Neuronal stem cell (in vitro differentiated cells): Measurements from ENCODE around the gene TNNI2.
A peak's percentile ranks its signal among the peaks of the same experiment; 100 is the strongest.

Experiments used
- DNase-seq: peaks from one replicate; pipeline ENCODE4 v3.0.0-alpha.2; 2013; ENCODE audit warnings: low spot score
- H2AFZ ChIP-seq: one replicate; pipeline ENCODE4 v1.6.1; 2013; ENCODE audit warnings: mild to moderate bottlenecking, low read length, inconsistent platforms
- H2AK5ac ChIP-seq: 2 replicates; pipeline ENCODE4 v1.6.1; 2013; ENCODE audit warnings: low read depth, mild to moderate bottlenecking, inconsistent platforms, low read length, moderate library complexity, mixed read lengths
- H2BK120ac ChIP-seq: 2 replicates; pipeline ENCODE4 v1.6.1; 2013; ENCODE audit warnings: low read depth, mild to moderate bottlenecking, inconsistent platforms, low read length, moderate library complexity, mixed read lengths
- H2BK12ac ChIP-seq: one replicate; pipeline ENCODE4 v1.6.1; 2013; ENCODE audit warnings: low read length, inconsistent platforms
- H2BK15ac ChIP-seq: 2 replicates; pipeline ENCODE4 v1.6.1; 2013; ENCODE audit warnings: mild to moderate bottlenecking, low read length, inconsistent platforms, mixed read lengths
- H2BK5ac ChIP-seq: one replicate; pipeline ENCODE4 v1.6.1; 2013; ENCODE audit warnings: inconsistent platforms, mild to moderate bottlenecking, low read length, moderate library complexity
- H3K14ac ChIP-seq: one replicate; pipeline ENCODE4 v1.6.1; 2013; ENCODE audit warnings: low read length, inconsistent platforms
- H3K18ac ChIP-seq: 2 replicates; pipeline ENCODE4 v1.6.1; 2013; ENCODE audit warnings: low read length, inconsistent platforms
- H3K23ac ChIP-seq: 2 replicates; pipeline ENCODE4 v1.6.1; 2013; ENCODE audit warnings: low read depth, mild to moderate bottlenecking, mixed read lengths, low read length, inconsistent platforms; ENCODE audit not compliant: poor library complexity
- H3K27ac ChIP-seq: replicated peaks from 3 replicates; pipeline ENCODE4 v1.5.1; 2013; ENCODE audit warnings: low read length, inconsistent platforms
- H3K27me3 ChIP-seq, 3 experiments: 2 replicates each; pipeline ENCODE4 v1.6.1; 2013; ENCODE audit warnings: low read length in 3 of 3, mild to moderate bottlenecking in 2 of 3, inconsistent platforms in 1 of 3, low read depth in 1 of 3, mixed read lengths in 1 of 3, moderate library complexity in 1 of 3; ENCODE audit not compliant: control insufficient read depth in 3 of 3, insufficient read depth in 3 of 3
- H3K36me3 ChIP-seq, 2 donors: replicated peaks in 1 of 2; 2 replicates each; pipeline ENCODE4 v1.6.1; 2013; ENCODE audit warnings: low read length in 2 of 2; ENCODE audit not compliant: control insufficient read depth in 2 of 2, insufficient read depth in 2 of 2
- H3K4ac ChIP-seq: 2 replicates; pipeline ENCODE4 v1.6.1; 2013; ENCODE audit warnings: inconsistent platforms, mild to moderate bottlenecking, low read length, moderate library complexity
- H3K4me1 ChIP-seq, 2 donors: 1 replicate in 1 of 2; 2 replicates in 1 of 2; pipeline ENCODE4 v1.6.1; 2013; ENCODE audit warnings: low read length in 2 of 2, low read depth in 1 of 2; ENCODE audit not compliant: control insufficient read depth in 2 of 2, insufficient read depth in 1 of 2
- H3K4me2 ChIP-seq: one replicate; pipeline ENCODE4 v1.6.1; 2013; ENCODE audit warnings: mild to moderate bottlenecking, low read length, inconsistent platforms; ENCODE audit not compliant: insufficient read depth, poor library complexity, severe bottlenecking
- H3K4me3 ChIP-seq, 2 donors: 2 replicates each; pipeline ENCODE4 v1.5.1; 2013; ENCODE audit warnings: low read length in 2 of 2, mild to moderate bottlenecking in 2 of 2, inconsistent platforms in 1 of 2, moderate library complexity in 1 of 2
- H3K79me1 ChIP-seq: one replicate; pipeline ENCODE4 v1.6.1; 2013; ENCODE audit warnings: low read depth, mild to moderate bottlenecking, inconsistent platforms, low read length, moderate library complexity
- H3K9ac ChIP-seq: one replicate; pipeline ENCODE4 v1.6.1; 2013; ENCODE audit warnings: mild to moderate bottlenecking, low read depth, low read length, inconsistent platforms; ENCODE audit not compliant: poor library complexity
- H3K9me3 ChIP-seq, 2 donors: replicated peaks in 1 of 2; 2 replicates each; pipeline versions ENCODE3 to v1.6.1; 2013; ENCODE audit warnings: low read length in 2 of 2, mild to moderate bottlenecking in 2 of 2, inconsistent platforms in 1 of 2, low read depth in 1 of 2, mixed read lengths in 1 of 2, moderate library complexity in 1 of 2; ENCODE audit not compliant: control insufficient read depth in 2 of 2, insufficient read depth in 1 of 2
- H4K8ac ChIP-seq: one replicate; pipeline ENCODE4 v1.6.1; 2013; ENCODE audit warnings: low read depth, mild to moderate bottlenecking, inconsistent platforms, low read length, moderate library complexity
- H4K91ac ChIP-seq: one replicate; pipeline ENCODE4 v1.6.1; 2013; ENCODE audit warnings: low read length, low read depth, mild to moderate bottlenecking, inconsistent platforms; ENCODE audit not compliant: poor library complexity
- WGBS, 2 donors: extraction: QIAGEN DNeasy Blood & Tissue Kit; methylation state at CpG; one replicate each; pipeline ENCODE4 v1.1.7; 2013; ENCODE audit warnings: missing lambda C conversion rate in 2 of 2, mixed read lengths in 1 of 2; ENCODE audit not compliant: insufficient read length in 2 of 2, insufficient replicate concordance in 1 of 2; ENCODE audit errors: extremely low coverage in 2 of 2; 5-methylcytosine and 5-hydroxymethylcytosine counted together

Gene TNNI2

GRCh38 chr11:1848640-1849430, 10.1 kb downstream of the TNNI2 start:
- Histone ChIP-seq H3K14ac (peak overlapping the region; percentile 71), H2BK12ac (peak overlapping the region; percentile 14), H3K4ac (peak overlapping the region; percentile 76), H3K79me1 (no peaks in the 10 kb centered on the region), H2BK5ac (peak overlapping the region; percentile 54), H2AK5ac (peak overlapping the region; percentile 82), H3K18ac (peak overlapping the region; percentile 48), H2AFZ (no peak overlapping the region), H3K27me3 (peaks cover 0 to 36% (median 0%) of the 10 kb centered on the region in 3 experiments), H3K36me3 (no peaks in the 10 kb centered on the region), H3K4me2 (no peak overlapping the region), H4K91ac (no peak overlapping the region), H4K8ac (no peak overlapping the region), H3K23ac (no peak overlapping the region), H3K9me3 (no peaks in the 10 kb centered on the region), H2BK120ac (no peak overlapping the region), H2BK15ac (peak overlapping the region; percentile 91), H3K4me1 (peaks cover 0 to 5% of the 10 kb centered on the region in 2 donors), H3K27ac (no peak overlapping the region), H3K9ac (no peak overlapping the region), H3K4me3 (no peak overlapping the region)
- no CpG with 5 or more reads among the region's 19 CpGs for WGBS, 2 donors
- no peak for DNase-seq

DNA sequence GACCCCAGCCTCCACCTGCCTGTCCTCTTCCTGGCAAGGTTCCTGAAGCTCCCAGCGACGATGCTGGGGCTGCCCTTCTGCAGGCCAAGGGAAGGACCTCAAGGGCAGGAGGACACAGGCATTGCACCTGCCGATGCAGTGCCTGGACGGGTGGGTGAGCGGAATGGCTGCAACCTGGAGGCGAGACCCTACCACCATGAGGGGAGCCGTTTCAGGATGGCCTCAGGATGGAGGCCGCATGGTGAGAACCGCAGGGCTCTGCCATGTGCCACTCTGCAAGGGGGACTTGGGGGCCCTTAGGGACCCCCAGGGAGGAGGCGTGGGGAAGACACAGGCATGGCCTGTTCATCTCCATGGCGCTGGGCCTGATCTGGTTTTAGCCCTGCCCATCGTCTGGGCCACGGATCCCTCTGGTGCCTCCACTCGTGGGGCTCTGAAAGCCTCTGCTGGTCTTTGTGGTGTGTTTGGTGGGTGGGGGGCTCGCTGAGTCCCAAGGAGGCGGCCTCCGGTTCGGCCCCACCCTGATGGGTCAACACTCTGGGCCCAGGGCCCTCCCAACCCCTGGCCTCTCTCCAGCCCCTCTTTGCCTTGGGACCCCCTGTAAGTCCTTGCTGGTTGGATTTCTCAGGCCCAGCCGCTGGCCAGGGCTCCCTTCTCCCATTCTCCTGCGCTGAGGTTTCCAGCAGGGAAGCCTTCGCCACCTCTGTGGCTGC, 12.8 kb downstream of the TNNI2 start:
- no peak overlapping the region for H3K9ac ChIP-seq
- no peak overlapping the region for H2AFZ ChIP-seq
- H3K36me3 ChIP-seq, result no peaks in the 10 kb centered on the region
- H2BK15ac ChIP-seq, result peak overlapping the region; percentile 83
- no peak overlapping the region for H4K8ac ChIP-seq
- peak overlapping the region; percentile 79 for H2AK5ac ChIP-seq
- no peak overlapping the region for H2BK120ac ChIP-seq
- H3K79me1 ChIP-seq, result no peaks in the 10 kb centered on the region
- no peak overlapping the region for H3K23ac ChIP-seq
- no peak overlapping the region for H2BK12ac ChIP-seq
- H3K4ac ChIP-seq, result no peak overlapping the region
- no peak overlapping the region for H3K14ac ChIP-seq
- peaks cover 0 to 32% (median 0%) of the 10 kb centered on the region in 3 experiments for H3K27me3 ChIP-seq
- DNase-seq, result no peak
- no peak overlapping the region for H3K4me3 ChIP-seq
- no peak overlapping the region for H4K91ac ChIP-seq
- no peaks in the 10 kb centered on the region for H3K9me3 ChIP-seq
- peak overlapping the region; percentile 24 for H3K18ac ChIP-seq
- H3K4me2 ChIP-seq, result no peak overlapping the region
- H2BK5ac ChIP-seq, result peak overlapping the region; percentile 71
- H3K27ac ChIP-seq, result no peak overlapping the region
- H3K4me1 ChIP-seq, result no peaks in the 10 kb centered on the region
- WGBS, 2 donors, result no CpG with 5 or more reads among the region's 21 CpGs

DNA sequence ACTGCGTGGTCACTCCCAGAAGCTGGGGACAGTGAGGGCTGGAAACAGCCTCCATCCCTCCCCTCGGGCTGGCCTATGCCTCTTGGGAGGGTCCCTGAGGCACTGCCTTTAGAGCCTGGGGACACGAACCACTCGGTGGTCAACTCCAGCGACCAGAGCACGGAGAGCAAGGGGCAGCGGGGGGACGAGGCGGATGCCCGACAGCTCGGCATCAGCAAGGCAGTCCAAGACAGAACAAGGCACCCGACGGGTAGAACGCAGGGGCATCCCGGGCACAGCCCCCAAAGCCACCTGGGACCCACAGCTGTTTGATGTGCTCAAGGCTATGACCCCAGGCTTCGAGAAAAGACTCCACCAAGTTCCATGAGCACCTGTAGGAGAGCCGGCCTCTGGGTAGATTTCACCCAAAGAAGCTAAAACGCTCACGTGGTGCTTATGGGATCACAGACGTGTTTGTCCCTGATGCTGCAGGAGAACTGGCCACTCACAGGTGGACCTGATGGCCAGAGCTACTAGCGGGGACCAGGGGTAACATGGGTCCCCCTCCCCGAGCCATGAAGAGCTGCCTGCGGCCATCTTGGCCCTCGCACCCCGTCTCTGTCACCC, 13.6 kb downstream of the TNNI2 start:
- H3K27ac ChIP-seq, result no peak overlapping the region
- H3K9ac ChIP-seq, result no peak overlapping the region
- DNase-seq, result no peak
- no CpG with 5 or more reads among the region's 25 CpGs for WGBS, 2 donors
- peak overlapping the region; percentile 83 for H2BK15ac ChIP-seq
- no peak overlapping the region for H3K4me2 ChIP-seq
- H3K36me3 ChIP-seq, result no peaks in the 10 kb centered on the region
- H3K79me1 ChIP-seq, result peaks cover under 1% of the 10 kb centered on the region
- no peaks in the 10 kb centered on the region for H3K9me3 ChIP-seq
- no peak overlapping the region for H4K8ac ChIP-seq
- H3K4ac ChIP-seq, result no peak overlapping the region
- H2AFZ ChIP-seq, result no peak overlapping the region
- H3K14ac ChIP-seq, result no peak overlapping the region
- peak overlapping the region; percentile 79 for H2AK5ac ChIP-seq
- no peak overlapping the region for H2BK120ac ChIP-seq
- H2BK5ac ChIP-seq, result peak overlapping the region; percentile 71
- no peak overlapping the region for H3K4me3 ChIP-seq
- no peak overlapping the region for H3K23ac ChIP-seq
- H3K18ac ChIP-seq, result no peak overlapping the region
- H3K4me1 ChIP-seq, result no peaks in the 10 kb centered on the region
- H4K91ac ChIP-seq, result no peak overlapping the region
- no peak overlapping the region for H2BK12ac ChIP-seq
- peaks cover 0 to 32% (median 0%) of the 10 kb centered on the region in 3 experiments for H3K27me3 ChIP-seq

DNA sequence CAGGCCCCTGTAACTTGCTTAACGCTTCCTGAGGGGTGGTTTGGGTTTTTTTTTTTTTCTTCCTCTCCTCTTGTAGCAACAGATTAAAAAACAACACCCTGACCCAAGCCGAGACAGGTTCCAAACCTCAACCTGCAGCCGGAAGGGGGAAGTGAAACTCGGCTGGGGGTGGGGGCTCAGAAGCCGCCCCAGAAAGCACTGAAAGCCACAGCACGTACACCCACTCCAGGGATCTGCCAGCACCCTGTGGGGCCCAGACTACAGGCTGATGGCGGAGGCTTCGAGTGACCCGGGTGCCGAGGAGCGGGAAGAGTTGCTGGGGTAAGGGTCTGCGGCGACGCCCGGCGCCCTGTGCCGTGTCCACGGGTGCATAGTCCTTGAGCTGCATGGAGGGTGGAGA, 14.1 kb downstream of the TNNI2 start, which contains the start of gene LSP1:
Gene LSP1, plus strand, starts transcription at position 208 of the 400 bp plus-strand sequence. Its CDS starts 61 bp downstream, at position 269.
- Histone ChIP-seq H3K9me3 (no peaks in the 10 kb centered on the region), H3K36me3 (no peaks in the 10 kb centered on the region), H2BK5ac (peak within 1 kb of the TSS; percentile 71), H2BK120ac (no peak within 1 kb of the TSS), H3K23ac (peak within 1 kb of the TSS; percentile 73), H3K4me2 (no peak within 1 kb of the TSS), H2BK15ac (peak within 1 kb of the TSS; percentile 83), H4K91ac (no peak within 1 kb of the TSS), H3K4ac (no peak within 1 kb of the TSS), H2BK12ac (peak within 1 kb of the TSS; percentile 97), H3K4me1 (no peaks in the 10 kb centered on the region), H3K79me1 (peaks cover 1% of the 10 kb centered on the region), H3K18ac (peak within 1 kb of the TSS; percentile 71), H4K8ac (no peak within 1 kb of the TSS), H2AK5ac (peak within 1 kb of the TSS; percentile 79), H2AFZ (no peak within 1 kb of the TSS), H3K27me3 (peaks cover 0 to 32% (median 0%) of the 10 kb centered on the region in 3 experiments), H3K9ac (peak within 1 kb of the TSS; percentile 21), H3K14ac (peak within 1 kb of the TSS; percentile 21), H3K27ac (no peak within 1 kb of the TSS), H3K4me3 (no peak within 1 kb of the TSS)
- WGBS, 2 donors, result no CpG with 5 or more reads among the region's 18 CpGs
- no peak for DNase-seq
